ENCODE results near the gene PSME3IP1.
"Not testable (repeated sequence)": the region's sequence is repeated elsewhere in the genome, so short reads cannot be mapped to it uniquely, and the experiment has no call there.

PSME3IP1 gene

GRCh38 chr16:57196753-57197152, 10.9 kb upstream of the PSME3IP1 start:
- no peak for DNase-seq

DNA sequence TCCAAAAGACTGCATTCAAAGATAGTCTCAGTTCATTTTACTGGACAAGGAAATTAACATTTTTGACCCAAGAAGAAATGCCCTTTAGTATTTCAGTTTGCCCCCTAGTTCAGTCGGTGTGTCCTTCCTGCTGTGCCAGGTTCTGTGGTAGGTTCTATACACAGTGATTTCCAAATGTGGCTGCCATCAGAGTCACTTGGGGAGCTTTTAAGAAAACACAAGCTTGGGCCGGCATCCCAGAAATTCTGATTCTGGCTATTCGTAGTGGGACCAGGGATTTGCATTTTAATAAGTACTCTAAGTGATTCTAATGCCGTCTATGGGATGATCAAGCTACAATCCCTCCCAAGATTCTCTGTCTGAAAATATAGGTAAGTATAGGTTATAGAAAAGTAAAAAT, 10.4 kb upstream of the PSME3IP1 start:
- DNase-seq: no peak

DNA sequence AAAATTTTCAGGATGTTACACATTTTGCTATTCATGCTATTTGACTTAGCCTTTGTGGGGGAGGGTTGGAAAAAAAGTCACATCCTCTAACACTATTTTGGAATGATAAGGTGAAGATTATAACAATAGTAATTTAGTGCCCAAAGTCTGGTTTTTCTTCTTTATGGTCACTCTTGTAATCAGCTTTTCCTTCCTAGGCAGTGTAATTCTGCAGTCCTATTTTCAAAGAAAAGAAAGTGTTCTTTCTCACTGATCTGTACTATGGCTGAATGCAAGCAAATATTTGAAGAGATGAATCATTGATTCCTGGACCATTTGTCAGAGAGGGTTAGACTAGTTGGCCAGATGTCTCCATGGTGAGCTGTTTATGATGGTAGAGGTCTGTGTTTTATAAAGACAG, 8.7 kb upstream of the PSME3IP1 start:
- peak; percentile 97 for DNase-seq

GRCh38 chr16:57192720-57193486, 7.1 kb upstream of the PSME3IP1 start:
- DNase-seq: no peak

DNA sequence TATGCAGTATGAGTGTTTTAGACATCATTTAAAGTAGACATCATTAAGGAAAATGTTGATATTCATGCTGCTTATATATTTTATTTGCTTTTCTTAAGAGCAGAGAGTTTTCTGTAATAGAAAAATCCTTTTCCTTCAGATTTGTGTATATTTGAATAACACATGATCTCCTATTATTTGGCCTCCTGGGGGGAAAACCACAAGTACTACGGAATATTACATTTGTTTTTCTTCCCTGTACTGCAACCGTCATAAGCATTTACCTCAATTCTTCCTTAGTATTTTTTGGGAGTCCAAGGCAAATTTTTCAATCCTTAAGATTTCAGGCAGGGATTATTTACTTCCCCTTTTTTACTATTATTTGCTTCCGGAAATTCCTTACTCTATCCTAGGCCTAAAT, 6.3 kb upstream of the PSME3IP1 start:
- peak; percentile 74 for DNase-seq

GRCh38 chr16:57191056-57191571, 5.3 kb upstream of the PSME3IP1 start:
- DNase-seq: peak; percentile 43

- DNase-seq: peak; percentile 20
Measured at GRCh38 chr16:57190136-57190535, 4.3 kb upstream of the PSME3IP1 start.

DNA sequence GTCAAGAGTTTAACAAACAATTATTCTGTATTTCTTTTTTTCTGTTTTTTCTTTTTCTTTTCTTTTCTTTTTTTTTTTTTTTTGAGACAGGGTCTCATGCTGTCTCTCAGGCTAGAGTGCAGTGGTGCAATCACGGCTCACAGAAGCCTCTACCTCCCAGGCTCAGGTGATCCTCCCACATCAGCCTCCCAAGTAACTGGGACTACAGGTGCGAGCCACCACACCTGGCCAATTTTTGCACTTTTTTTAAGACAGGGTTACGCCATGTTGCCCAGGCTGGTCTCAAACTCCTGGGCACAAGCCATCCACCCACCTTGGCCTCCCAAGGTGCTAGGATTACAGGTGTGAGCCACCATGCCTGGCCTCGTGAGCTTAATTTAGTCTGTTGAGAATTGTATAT, 3.7 kb upstream of the PSME3IP1 start:
- not testable (repeated sequence) for DNase-seq

DNA sequence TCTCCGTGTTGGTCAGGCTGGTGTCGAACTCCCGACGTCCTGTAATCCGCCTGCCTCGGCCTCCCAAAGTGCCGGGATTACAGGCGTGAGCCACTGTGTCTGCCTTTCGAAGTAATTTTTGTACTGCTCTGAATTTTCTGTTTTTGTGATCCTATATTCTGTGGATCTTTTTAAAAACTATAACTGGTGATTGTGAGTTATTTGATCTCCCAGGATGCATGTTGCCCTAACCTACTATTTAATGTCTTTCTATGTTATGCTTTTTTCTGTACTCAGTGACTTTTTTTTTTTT, 2.8 kb upstream of the PSME3IP1 start:
- no peak for DNase-seq

GRCh38 chr16:57187902-57188710, 2.3 kb upstream of the PSME3IP1 start:
- DNase-seq: not testable (repeated sequence)

DNA sequence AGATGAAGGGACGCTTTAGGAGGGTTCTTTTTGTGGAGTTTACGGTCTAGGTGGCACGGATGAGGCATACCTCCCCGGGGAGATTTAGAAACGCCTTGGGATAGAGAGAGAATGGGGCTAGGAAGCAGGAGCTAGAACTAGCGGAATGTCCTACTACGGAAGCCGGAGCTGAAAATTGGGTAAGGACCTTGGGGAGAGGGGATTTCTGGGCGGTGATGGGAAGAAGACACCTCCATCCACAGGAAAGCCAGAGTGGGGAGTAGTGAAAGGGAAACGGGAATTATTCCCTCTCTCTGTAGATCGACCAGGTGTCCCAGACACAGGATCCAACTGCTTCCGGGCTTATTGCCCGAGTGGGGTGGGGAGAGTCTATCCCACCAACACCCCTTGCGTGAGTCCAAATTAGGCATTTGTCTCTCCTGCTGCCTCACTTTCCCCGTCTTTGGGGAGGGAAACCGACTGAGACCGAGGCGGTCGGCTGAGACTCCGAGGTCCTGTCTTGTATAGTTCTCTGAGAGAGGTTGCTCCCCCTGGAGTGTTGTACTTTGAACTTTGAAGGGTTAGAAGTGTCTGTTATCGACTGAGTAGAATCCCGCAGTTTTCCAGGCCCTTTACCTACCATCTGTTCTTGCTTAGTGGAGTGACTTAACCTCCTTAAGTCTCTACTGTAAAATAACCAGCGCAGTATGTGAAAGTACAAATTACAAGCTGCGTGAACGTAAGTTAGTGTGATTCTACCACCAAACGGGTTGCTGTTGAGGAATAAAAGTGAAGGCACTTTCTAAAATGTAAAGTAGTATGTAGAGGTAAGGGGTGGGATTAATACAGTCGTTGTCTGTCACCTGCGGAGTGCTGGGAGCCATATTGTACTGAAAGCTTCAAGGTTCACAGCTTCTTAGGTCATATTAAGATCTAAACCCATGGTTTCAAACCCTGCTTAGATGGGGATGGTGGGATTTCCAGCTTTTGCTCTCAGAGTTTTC, 1.3 kb upstream of the PSME3IP1 start:
- DNase-seq: peak; percentile 40

DNA sequence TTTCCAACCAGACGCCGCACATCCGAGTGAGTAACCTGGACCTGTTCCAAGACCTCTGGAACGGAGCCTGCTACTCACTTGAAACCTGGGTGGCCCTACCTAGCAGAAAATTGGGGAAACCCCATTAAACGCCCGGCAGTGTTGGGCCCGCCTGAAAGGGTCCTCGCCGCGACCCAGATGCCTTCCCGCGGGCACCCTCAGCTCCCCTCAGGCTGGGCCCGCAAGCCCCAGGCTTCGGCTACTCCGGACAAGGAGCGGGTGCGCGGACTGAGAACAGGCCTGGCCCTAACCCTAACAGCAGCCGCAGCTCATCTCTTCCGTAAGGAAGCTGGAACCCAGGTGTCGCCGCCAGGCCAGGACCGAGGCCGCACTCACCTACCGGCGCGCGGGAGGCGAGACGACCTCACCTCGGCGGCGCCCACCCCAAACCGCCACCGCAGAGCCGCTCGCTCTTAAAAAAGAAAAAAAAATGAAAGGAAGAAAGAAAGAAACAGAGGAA, 344 bp downstream of the PSME3IP1 start:
- peak; percentile 69 for DNase-seq

DNA sequence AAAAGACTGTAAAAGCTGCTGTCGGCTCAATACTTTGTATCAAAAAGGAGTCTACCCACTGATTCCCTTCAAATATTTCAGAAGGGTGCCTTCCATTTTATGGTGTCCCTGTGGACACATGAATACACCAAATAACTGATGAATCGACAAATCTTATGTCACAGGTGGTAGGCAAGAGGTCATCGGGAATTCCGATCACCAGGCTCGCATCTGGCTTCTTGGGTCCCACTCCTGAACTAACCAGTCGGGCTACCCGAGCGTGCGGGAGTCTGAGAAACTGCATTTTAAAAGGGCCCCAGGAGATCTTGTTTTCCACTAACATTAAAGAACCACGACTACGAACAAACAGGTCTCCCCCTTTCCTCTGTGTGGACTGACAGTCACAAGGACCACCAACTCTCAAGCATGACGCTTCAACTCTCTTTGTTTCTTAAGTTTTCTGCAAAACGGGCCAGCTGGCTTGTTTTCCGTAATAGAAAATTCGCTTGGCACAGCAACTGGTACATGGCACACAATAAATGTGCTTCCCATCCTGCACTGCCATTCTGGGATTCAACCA, 873 bp downstream of the PSME3IP1 start:
- no peak for DNase-seq

DNA sequence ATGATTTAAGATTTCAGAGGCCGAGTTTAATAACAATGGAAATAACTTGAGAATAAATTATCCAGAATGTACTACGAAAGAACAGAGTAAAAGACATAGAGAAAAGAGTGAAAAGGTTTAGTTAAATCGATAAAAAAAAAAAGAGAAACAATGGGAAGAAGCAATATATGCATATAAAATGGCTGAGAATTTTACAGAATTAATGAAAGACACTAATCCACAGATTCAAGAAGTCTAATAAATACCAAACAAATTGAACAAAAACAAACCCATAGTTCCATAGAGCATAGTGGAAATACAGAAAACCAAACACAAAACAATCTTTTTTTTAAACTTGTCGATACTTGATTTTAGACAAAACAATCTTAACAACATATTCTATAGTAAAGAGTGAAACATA, 1.7 kb downstream of the PSME3IP1 start:
- DNase-seq: no peak

DNA sequence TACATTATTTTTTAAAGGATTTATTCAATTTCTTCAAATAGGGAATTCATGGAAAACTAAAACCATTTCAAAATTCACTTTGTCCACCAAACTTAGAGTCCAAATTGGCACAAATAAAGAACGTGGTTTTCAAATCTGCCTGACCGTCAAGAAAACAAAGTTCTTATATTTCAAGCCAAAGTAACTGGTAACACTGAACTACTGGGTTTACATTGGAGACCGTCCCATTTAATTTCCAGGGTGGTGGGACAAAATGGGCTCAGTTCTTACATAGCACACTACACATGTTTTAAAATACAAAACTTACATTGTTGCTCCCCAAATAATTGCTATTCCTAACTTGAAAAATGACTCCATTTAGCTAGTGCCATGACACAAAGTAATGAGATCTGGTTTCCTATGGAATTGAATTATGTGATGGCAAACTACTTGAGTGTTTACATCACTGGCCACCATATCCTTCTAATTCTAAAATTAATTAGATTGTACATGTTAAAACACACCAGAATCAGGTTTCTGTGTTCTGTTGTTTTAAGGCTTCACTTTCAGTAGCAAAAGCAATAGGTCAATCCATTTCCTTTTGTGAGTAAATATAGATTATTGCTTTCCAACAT, 6.5 kb downstream of the PSME3IP1 start:
- no peak for DNase-seq

DNA sequence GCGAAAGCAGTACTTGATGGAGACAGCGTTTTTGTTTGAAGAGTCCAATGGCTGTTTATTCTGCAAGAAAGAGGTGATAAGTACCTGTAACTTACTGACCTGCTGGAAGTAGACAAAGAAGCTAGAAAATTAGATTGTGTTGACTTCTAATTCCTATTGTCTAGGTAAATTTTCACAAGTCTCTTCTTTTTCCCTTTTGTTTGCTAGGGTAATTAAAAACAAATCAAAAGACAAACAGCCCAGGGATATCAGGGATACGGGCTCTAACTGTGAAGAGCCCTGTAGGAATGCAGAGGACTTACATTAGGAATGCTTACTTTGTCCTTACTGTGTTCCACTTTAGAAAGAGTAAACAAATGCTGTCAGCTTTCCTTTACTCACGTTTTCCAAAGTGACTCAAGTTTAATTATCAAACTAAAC, 7.0 kb downstream of the PSME3IP1 start:
- DNase-seq: peak; percentile 34

DNA sequence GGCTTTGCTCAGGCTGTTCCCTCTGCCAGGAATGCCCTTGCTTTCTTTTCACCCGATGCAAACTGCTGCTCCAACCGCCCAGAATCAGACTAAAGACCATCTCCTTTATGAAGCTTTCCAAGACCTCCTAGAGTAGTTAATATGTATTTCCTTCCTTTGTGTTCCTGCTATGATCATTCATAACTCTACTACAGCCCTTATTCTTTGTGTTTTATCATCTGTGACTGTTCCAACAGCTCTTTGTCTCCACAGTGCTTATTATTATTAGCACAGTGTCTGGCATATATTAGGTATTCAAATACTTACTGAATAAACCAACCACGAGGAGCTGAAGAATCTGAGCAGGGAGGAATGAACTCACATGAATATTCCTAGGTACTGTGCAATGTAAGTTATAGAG, 7.6 kb downstream of the PSME3IP1 start:
- DNase-seq: no peak

- DNase-seq: no peak
Measured at GRCh38 chr16:57175896-57176295, 9.9 kb downstream of the PSME3IP1 start.

DNA sequence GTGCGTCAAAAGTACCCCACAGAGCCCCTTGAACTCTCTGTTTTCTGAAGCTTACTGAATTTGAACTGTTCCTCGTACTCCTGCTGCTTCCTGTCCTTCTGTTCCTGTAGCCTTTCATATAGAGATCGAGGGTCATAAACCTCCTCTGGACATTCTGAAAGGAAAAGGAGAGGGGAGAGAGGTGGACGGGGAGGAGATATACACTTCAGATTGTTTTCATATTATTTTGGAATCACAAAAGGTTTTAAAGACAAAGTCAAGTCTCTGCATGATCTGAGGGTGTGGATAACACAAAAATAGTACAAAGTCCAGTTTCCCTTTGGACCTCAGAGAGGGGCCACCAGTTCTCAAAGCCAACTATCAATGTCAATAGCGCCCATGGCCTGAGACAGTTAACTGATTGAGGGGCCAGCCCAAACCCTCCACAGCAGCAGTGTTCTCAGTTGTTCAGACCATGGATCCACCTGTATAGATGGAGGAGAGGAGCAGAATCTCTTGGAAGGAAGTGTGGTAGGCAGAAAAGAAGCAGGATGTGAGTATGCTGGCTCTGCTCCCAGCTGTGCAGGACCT, 13.0 kb downstream of the PSME3IP1 start:
- DNase-seq: no peak

- DNase-seq: no peak
Measured at GRCh38 chr16:57169327-57169726, 16.5 kb downstream of the PSME3IP1 start.

DNA sequence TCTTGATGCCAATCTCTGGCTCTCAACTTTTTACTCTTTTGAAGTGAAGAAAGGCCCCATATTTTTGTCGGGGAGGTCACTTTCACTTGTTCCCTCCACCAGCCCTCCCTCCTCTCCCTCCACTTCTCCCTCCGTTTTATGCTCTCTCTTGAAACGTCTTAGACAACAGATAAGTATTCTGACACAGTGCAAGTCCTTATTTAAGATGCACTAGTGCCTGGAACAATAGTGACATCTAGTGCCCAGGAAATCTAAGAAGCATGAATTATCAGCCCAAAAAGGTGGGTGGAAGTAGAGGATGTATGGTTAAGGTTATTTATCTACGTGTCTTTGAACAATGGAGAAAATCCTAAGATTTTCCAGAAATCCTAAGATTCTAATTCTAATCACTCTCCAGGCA, 17.9 kb downstream of the PSME3IP1 start:
- peak; percentile 67 for DNase-seq
